HCT116 (cell line): ENCODE data around the gene AFAP1L2. TPM values are rescaled to one million over a fixed set of nuclear protein-coding genes. Genes with fewer than 3 reads are reported as not detected.

ENCODE experiments used
- ATAC-seq: fragments of 200-7000 bp; cut with Tn5 transposase; 2 replicates; pipeline ENCODE4 v1.9.1; 2020; ENCODE audit warnings: mild to moderate bottlenecking, moderate library complexity
- BruUV-seq: library from RNA; stranded (reverse); fragments of 400-500 nt; replicated peaks from 2 replicates; lab custom pipeline; 2021; lab: Mats Ljungman, UMichigan
- CTCF ChIA-PET: fragments of 300-600 bp; sonication (Branson Sonifier 250); formaldehyde crosslinking; loops from one replicate; lab custom pipeline; 2021; ENCODE audit warnings: antibody characterized with exemption; lab: Charles Lee
- POLR2A ChIA-PET: fragments of 300-600, 350-600 bp; sonication (Branson Sonifier 250); formaldehyde crosslinking; loops from one replicate; lab custom pipeline; 2021; ENCODE audit warnings: antibody characterized with exemption; lab: Charles Lee
- RAD21 ChIA-PET, 2 experiments: fragments of 300-600 bp; sonication (Branson Sonifier 250); formaldehyde crosslinking; loops; one replicate each; lab custom pipeline; 2023; ENCODE audit warnings: low total read pairs in 2 of 2; ENCODE audit not compliant: uncharacterized antibody in 2 of 2, unreplicated experiment in 2 of 2, low non-redundant PET in 1 of 2; lab: Charles Lee
- DNase-seq: peaks from one replicate; pipeline ENCODE4 v3.0.0-alpha.2; 2010; ENCODE audit warnings: low read depth, low spot score
- H2AFZ ChIP-seq: fragments of 200-600 bp; shearing (Covaris generic), sonication (generic); 2 replicates; pipeline ENCODE4 v1.6.1; 2017; ENCODE audit warnings: low read depth, mixed run types, mixed read lengths, antibody characterized with exemption, low read length; ENCODE audit not compliant: poor library complexity, severe bottlenecking
- H3K27ac ChIP-seq: 2 replicates; pipeline ENCODE4 v1.5.1; 2012; ENCODE audit warnings: low read depth, low read length
- H3K27me3 ChIP-seq: fragments of 200-600 bp; sonication (generic); 2 replicates; pipeline ENCODE4 v1.6.1; 2016; ENCODE audit warnings: mixed run types, low read length, mixed read lengths; ENCODE audit not compliant: insufficient read depth
- H3K36me3 ChIP-seq, 2 experiments: fragments of 200-500 bp in 1 of 2; fragments of 200-600 bp in 1 of 2; sonication (Bioruptor generic) in 1 of 2; sonication (generic) in 1 of 2; 2 replicates each; pipeline versions ENCODE4 v1.5.1 to v1.6.1; 2014 to 2016; ENCODE audit warnings: low read length in 2 of 2, inconsistent platforms in 1 of 2, mixed read lengths in 1 of 2, mixed run types in 1 of 2; ENCODE audit not compliant: insufficient read depth in 2 of 2, control insufficient read depth in 1 of 2
- H3K4me1 ChIP-seq, 2 experiments: fragments of 200-600 bp in 1 of 2; sonication (generic) in 1 of 2; 2 replicates each; pipeline versions ENCODE4 v1.5.1 to v1.6.1; 2012 to 2017; ENCODE audit warnings: low read length in 2 of 2, inconsistent platforms in 1 of 2, mild to moderate bottlenecking in 1 of 2, mixed read lengths in 1 of 2, mixed run types in 1 of 2, moderate library complexity in 1 of 2; ENCODE audit not compliant: insufficient read depth in 2 of 2, control insufficient read depth in 1 of 2
- H3K4me2 ChIP-seq: fragments of 200-600 bp; sonication (generic); 2 replicates; pipeline ENCODE4 v1.6.1; 2017; ENCODE audit warnings: mixed run types, low read length, mixed read lengths
- H3K4me3 ChIP-seq, 2 experiments: fragments of 200-600 bp in 1 of 2; sonication (generic) in 1 of 2; replicated peaks in 1 of 2; 2 replicates each; pipeline ENCODE4 v1.5.1; 2011 to 2016; ENCODE audit warnings: low read length in 2 of 2, control low read depth in 1 of 2, low read depth in 1 of 2, mild to moderate bottlenecking in 1 of 2, mixed read lengths in 1 of 2, mixed run types in 1 of 2
- H3K79me2 ChIP-seq: fragments of 200-600 bp; sonication (generic); 2 replicates; pipeline ENCODE4 v1.6.1; 2017; ENCODE audit warnings: mild to moderate bottlenecking, mixed run types, low read length, moderate library complexity, mixed read lengths; ENCODE audit not compliant: insufficient read depth
- H3K9ac ChIP-seq: fragments of 200-600 bp; sonication (generic); 2 replicates; pipeline ENCODE4 v1.6.1; 2016; ENCODE audit warnings: low read length, mixed read lengths
- H3K9me2 ChIP-seq: fragments of 200-600 bp; sonication (generic), shearing (Covaris generic); 2 replicates; pipeline ENCODE4 v1.6.1; 2017; ENCODE audit warnings: mixed run types, mild to moderate bottlenecking, moderate library complexity; ENCODE audit not compliant: insufficient read depth
- H3K9me3 ChIP-seq, 2 experiments: fragments of 200-500 bp in 1 of 2; fragments of 200-600 bp in 1 of 2; sonication (Bioruptor generic) in 1 of 2; sonication (generic) in 1 of 2; 2 replicates each; pipeline ENCODE4 v1.6.1; 2014 to 2017; ENCODE audit warnings: low read length in 2 of 2, mixed read lengths in 2 of 2, inconsistent platforms in 1 of 2, low read depth in 1 of 2, mild to moderate bottlenecking in 1 of 2, mixed run types in 1 of 2, moderate library complexity in 1 of 2; ENCODE audit not compliant: control insufficient read depth in 1 of 2, insufficient read depth in 1 of 2
- H4K20me1 ChIP-seq: fragments of 200-600 bp; sonication (generic), shearing (Covaris generic); 2 replicates; pipeline ENCODE4 v1.6.1; 2017; ENCODE audit warnings: mixed run types, mild to moderate bottlenecking, moderate library complexity; ENCODE audit not compliant: insufficient read depth
- CBX3 ChIP-seq: IDR thresholded peaks from 2 replicates; pipeline ENCODE4 v1.6.1; 2012; ENCODE audit warnings: low read depth
- CEBPB ChIP-seq: IDR thresholded peaks from 2 replicates; pipeline ENCODE4 v1.6.1; 2012; ENCODE audit warnings: low read depth
- EGR1 ChIP-seq: IDR thresholded peaks from 2 replicates; pipeline ENCODE4 v1.6.1; 2012; ENCODE audit warnings: low read depth
- ELF1 ChIP-seq: IDR thresholded peaks from 2 replicates; pipeline ENCODE4 v1.6.1; 2012; ENCODE audit warnings: low read depth, borderline replicate concordance
- EZH2 ChIP-seq: fragments of 200-600 bp; sonication (generic); IDR thresholded peaks from 2 replicates; pipeline ENCODE4 v1.6.1; 2017; ENCODE audit warnings: antibody characterized with exemption, mixed run types
- EZH2phosphoT487 ChIP-seq: fragments of 200-600 bp; IDR thresholded peaks from 2 replicates; pipeline ENCODE4 v1.6.1; 2018; ENCODE audit warnings: antibody characterized with exemption, borderline replicate concordance
- FOSL1 ChIP-seq: IDR thresholded peaks from 2 replicates; pipeline ENCODE4 v1.6.1; 2012; ENCODE audit warnings: low read depth
- JUND ChIP-seq: IDR thresholded peaks from 2 replicates; pipeline ENCODE4 v1.6.1; 2012
- POLR2A ChIP-seq: IDR thresholded peaks from 2 replicates; pipeline ENCODE4 v1.7.0; 2011; ENCODE audit warnings: borderline replicate concordance; ENCODE audit not compliant: insufficient read depth, insufficient read length; ENCODE audit errors: extremely low read depth
- POLR2AphosphoS5 ChIP-seq: IDR thresholded peaks from 2 replicates; pipeline ENCODE4 v1.6.1; 2011; ENCODE audit warnings: mild to moderate bottlenecking, low read depth, low read length, moderate library complexity
- RAD21 ChIP-seq: IDR thresholded peaks from 2 replicates; pipeline ENCODE4 v1.6.1; 2012; ENCODE audit warnings: low read depth, mild to moderate bottlenecking
- SIN3A ChIP-seq: IDR thresholded peaks from 2 replicates; pipeline ENCODE4 v1.6.1; 2012; ENCODE audit warnings: low read depth
- SP1 ChIP-seq: IDR thresholded peaks from 2 replicates; pipeline ENCODE4 v1.6.1; 2012; ENCODE audit warnings: low read depth
- SRF ChIP-seq: IDR thresholded peaks from 2 replicates; pipeline ENCODE4 v1.6.1; 2012; ENCODE audit warnings: low read depth
- TCF7L2 ChIP-seq: IDR thresholded peaks from 2 replicates; pipeline ENCODE4 v1.7.0; 2011; ENCODE audit warnings: borderline replicate concordance, inconsistent platforms; ENCODE audit not compliant: insufficient read depth, insufficient read length; ENCODE audit errors: extremely low read depth
- YY1 ChIP-seq: IDR thresholded peaks from 2 replicates; pipeline ENCODE4 v1.6.1; 2011; ENCODE audit warnings: low read length, low read depth, moderate library complexity, mild to moderate bottlenecking; ENCODE audit not compliant: insufficient replicate concordance; ENCODE audit errors: extremely low read depth
- ZBTB33 ChIP-seq: IDR thresholded peaks from 2 replicates; pipeline ENCODE4 v1.6.1; 2011; ENCODE audit warnings: mild to moderate bottlenecking, low read length, moderate library complexity; ENCODE audit not compliant: insufficient replicate concordance; ENCODE audit errors: extremely low read depth
- intact Hi-C: fragments of 100-400 bp; cut with micrococcal nuclease; formaldehyde crosslinking; loops from 2 replicates; pipeline ENCODE4 v1.10.0; 2022
- total RNA-seq: library from RNA; stranded (reverse); gene quantifications from one replicate; pipeline ENCODE4 v1.2.1, GENCODE V29; 2021; ENCODE audit not compliant: unreplicated experiment
- TF ChIP-seq, protein P1 (sequence below), 3 experiments: fragments of 200-600 bp in 1 of 3; sonication (generic) in 1 of 3; IDR thresholded peaks in 2 of 3; conservative IDR thresholded peaks in 1 of 3; 2 replicates each; pipeline ENCODE4 v1.5.1; 2012 to 2017; ENCODE audit warnings: low read depth in 2 of 3, low read length in 2 of 3, antibody characterized with exemption in 1 of 3, borderline replicate concordance in 1 of 3, control low read depth in 1 of 3, mild to moderate bottlenecking in 1 of 3, mixed read lengths in 1 of 3, mixed run types in 1 of 3, moderate library complexity in 1 of 3; ENCODE audit not compliant: insufficient read depth in 1 of 3
- TF ChIP-seq, protein P2 (sequence below): IDR thresholded peaks from 2 replicates; pipeline ENCODE4 v1.6.1; 2012

AFAP1L2 gene
- total RNA-seq, 1 experiment from 2014 or later: 0.93 TPM

- no TSS peak for BruUV-seq
- Histone ChIP-seq H3K27me3 (peaks cover 12% of the 10 kb centered on the region), H3K4me3 (no peak overlapping the region), H3K27ac (no peak overlapping the region), H2AFZ (no peak overlapping the region), H3K36me3 (no peaks in the 10 kb centered on the region), H3K9me3 (no peaks in the 10 kb centered on the region), H3K9ac (no peak overlapping the region), H3K4me2 (no peak overlapping the region), H3K79me2 (no peaks in the 10 kb centered on the region), H4K20me1 (no peaks in the 10 kb centered on the region), H3K4me1 (peaks cover 10 to 14% of the 10 kb centered on the region in 2 experiments), H3K9me2 (no peaks in the 10 kb centered on the region)
- ChIA-PET CTCF (interaction anchor here (1.7 kb wide), 1 partner anchor 31 kb away, joined by 9 read pairs; no protein-coding TSS in a partner anchor), RAD21 (no interaction called here), POLR2A (no interaction called here)
- no peak for ATAC-seq
- intact Hi-C loops: no loop called here
- DNase-seq: no peak
- TF ChIP-seq FOSL1: no peak
- TF ChIP-seq SRF: no peak
- no peak for TF ChIP-seq ZBTB33
- no peak for TF ChIP-seq JUND
- no peak for TF ChIP-seq EZH2phosphoT487
- TF ChIP-seq POLR2AphosphoS5: no peak
- TF ChIP-seq, protein P1, sequence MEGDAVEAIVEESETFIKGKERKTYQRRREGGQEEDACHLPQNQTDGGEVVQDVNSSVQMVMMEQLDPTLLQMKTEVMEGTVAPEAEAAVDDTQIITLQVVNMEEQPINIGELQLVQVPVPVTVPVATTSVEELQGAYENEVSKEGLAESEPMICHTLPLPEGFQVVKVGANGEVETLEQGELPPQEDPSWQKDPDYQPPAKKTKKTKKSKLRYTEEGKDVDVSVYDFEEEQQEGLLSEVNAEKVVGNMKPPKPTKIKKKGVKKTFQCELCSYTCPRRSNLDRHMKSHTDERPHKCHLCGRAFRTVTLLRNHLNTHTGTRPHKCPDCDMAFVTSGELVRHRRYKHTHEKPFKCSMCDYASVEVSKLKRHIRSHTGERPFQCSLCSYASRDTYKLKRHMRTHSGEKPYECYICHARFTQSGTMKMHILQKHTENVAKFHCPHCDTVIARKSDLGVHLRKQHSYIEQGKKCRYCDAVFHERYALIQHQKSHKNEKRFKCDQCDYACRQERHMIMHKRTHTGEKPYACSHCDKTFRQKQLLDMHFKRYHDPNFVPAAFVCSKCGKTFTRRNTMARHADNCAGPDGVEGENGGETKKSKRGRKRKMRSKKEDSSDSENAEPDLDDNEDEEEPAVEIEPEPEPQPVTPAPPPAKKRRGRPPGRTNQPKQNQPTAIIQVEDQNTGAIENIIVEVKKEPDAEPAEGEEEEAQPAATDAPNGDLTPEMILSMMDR (IDR thresholded peaks at IDR 0.05 in 2 of 3, conservative IDR thresholded peaks at IDR 0.05 in 1 of 3; ENCODE audit: borderline replicate concordance in 1 of 3, insufficient read depth in 1 of 3, low read depth in 2 of 3, low read length in 2 of 3): no peak
- TF ChIP-seq ELF1: no peak
- TF ChIP-seq, protein P2, sequence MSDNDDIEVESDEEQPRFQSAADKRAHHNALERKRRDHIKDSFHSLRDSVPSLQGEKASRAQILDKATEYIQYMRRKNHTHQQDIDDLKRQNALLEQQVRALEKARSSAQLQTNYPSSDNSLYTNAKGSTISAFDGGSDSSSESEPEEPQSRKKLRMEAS: no peak
- TF ChIP-seq SP1: no peak
- TF ChIP-seq YY1: no peak
- TF ChIP-seq RAD21: no peak
- no peak for TF ChIP-seq CBX3
- TF ChIP-seq SIN3A: no peak
- no peak for TF ChIP-seq EGR1
- no peak for TF ChIP-seq EZH2
- no peak for TF ChIP-seq TCF7L2
- TF ChIP-seq POLR2A: no peak
- TF ChIP-seq CEBPB: no peak
Observed at GRCh38 chr10:114272696-114273095, 131.6 kb downstream of the AFAP1L2 start.
